C4-2B (cell line): ENCODE results near the gene PDZD2.

Experiments
- ZFX ChIP-seq: fragments of 450-650 bp; IDR thresholded peaks from 2 replicates; pipeline ENCODE4 v1.6.1; 2017
- TF ChIP-seq, protein P1 (sequence below): fragments of 450-650 bp; conservative IDR thresholded peaks from 2 replicates; pipeline ENCODE4 v1.5.1; 2017; ENCODE audit warnings: mild to moderate bottlenecking

DNA sequence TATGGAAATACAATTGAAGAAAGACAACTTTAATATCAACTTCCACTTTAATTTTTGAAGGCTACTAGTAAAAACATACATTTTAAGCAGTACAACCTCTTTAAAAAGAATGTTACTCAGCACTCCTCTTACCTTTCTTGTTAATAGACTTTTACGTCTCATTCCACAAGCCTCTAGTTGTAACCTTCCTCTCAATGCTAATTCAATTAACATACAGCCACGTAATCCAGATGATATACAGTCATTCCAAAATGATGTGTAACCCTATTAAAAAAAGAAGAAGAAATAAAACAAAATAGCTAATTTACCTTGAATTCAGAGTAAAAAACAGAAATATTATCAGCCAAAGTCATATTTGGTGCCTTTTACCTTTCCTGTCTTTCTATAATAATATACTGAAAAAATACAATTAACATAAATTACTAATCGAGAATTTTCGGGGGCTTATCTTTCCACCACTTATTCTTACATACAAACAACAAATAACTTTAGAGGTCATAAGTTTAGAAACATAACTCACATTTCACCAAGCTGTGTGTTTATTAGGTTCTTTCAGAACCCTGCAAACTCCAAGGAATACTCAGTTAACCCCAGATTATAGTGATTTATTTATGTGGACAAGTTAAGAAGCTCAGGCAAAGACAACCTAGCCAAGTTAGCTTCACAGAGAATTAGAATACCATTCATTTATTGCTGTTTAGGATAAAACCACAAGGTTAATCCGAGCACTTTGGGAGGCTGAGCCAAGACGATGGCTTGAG lies 504.9 kb downstream of the PDZD2 start:
- no peak for TF ChIP-seq ZFX
- TF ChIP-seq, protein P1, sequence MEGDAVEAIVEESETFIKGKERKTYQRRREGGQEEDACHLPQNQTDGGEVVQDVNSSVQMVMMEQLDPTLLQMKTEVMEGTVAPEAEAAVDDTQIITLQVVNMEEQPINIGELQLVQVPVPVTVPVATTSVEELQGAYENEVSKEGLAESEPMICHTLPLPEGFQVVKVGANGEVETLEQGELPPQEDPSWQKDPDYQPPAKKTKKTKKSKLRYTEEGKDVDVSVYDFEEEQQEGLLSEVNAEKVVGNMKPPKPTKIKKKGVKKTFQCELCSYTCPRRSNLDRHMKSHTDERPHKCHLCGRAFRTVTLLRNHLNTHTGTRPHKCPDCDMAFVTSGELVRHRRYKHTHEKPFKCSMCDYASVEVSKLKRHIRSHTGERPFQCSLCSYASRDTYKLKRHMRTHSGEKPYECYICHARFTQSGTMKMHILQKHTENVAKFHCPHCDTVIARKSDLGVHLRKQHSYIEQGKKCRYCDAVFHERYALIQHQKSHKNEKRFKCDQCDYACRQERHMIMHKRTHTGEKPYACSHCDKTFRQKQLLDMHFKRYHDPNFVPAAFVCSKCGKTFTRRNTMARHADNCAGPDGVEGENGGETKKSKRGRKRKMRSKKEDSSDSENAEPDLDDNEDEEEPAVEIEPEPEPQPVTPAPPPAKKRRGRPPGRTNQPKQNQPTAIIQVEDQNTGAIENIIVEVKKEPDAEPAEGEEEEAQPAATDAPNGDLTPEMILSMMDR: no peak
